ENCODE results near the gene RAB10. TPM values are rescaled to one million over a fixed set of nuclear protein-coding genes. Genes with fewer than 3 reads are reported as not detected.
"Not testable (repeated sequence)": the region's sequence is repeated elsewhere in the genome, so short reads cannot be mapped to it uniquely, and the experiment has no call there.

The RAB10 gene
- total RNA-seq, 1 donor from 2014 or later, result 79.3 TPM

DNA sequence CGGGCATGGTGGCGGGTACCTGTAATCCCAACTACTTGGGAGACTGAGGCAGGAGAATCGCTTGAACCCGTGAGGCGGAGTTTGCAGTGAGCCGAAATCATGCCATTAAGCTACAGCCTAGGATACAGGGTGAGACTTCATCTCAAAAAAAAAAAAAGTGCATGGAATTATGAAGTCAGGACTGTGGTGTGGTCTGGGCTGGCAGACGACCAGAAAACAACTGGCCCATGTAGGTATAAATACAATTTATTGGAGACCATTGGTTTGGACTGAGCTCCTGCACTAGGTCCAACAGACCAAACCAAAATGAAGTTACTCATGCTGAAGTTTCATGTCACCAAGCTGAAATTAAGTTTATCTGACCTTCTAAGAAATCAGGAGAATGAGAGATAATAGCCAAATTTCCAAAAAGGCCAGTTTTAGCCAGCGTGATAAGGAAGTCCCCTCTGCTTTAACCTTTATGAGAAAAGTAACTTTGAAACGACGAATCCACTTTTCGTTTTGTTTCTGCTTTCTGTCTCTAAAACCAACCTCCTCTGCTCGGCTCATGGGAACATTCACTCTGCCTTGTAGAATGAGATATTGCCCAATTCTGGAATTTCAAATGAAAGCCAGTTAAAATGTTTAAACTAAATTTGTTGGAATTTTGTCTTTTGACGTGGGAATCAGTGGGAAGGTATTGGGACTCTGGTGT lies 17.7 kb upstream of the RAB10 start:
- POLR2A ChIA-PET, result no interaction called here
- TF ChIP-seq, protein P1, sequence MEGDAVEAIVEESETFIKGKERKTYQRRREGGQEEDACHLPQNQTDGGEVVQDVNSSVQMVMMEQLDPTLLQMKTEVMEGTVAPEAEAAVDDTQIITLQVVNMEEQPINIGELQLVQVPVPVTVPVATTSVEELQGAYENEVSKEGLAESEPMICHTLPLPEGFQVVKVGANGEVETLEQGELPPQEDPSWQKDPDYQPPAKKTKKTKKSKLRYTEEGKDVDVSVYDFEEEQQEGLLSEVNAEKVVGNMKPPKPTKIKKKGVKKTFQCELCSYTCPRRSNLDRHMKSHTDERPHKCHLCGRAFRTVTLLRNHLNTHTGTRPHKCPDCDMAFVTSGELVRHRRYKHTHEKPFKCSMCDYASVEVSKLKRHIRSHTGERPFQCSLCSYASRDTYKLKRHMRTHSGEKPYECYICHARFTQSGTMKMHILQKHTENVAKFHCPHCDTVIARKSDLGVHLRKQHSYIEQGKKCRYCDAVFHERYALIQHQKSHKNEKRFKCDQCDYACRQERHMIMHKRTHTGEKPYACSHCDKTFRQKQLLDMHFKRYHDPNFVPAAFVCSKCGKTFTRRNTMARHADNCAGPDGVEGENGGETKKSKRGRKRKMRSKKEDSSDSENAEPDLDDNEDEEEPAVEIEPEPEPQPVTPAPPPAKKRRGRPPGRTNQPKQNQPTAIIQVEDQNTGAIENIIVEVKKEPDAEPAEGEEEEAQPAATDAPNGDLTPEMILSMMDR (IDR thresholded peaks at IDR 0.05), result no peak
- no peaks in the 10 kb centered on the region for H3K9me3 Mint-ChIP-seq
- no peaks in the 10 kb centered on the region for H3K36me3 Mint-ChIP-seq (ENCODE audit: low read depth)
- H3K4me1 Mint-ChIP-seq, result no peaks in the 10 kb centered on the region
- H3K27me3 Mint-ChIP-seq, result no peaks in the 10 kb centered on the region
- H3K27ac Mint-ChIP-seq, result no peak overlapping the region
- intact Hi-C loops (cut with micrococcal nuclease), result no loop called here
- CTCF ChIA-PET, result no interaction called here
- no peak overlapping the region for H3K4me3 Mint-ChIP-seq
- DNase-seq, result no peak
- ATAC-seq (ENCODE audit: low read depth), result no peak

DNA sequence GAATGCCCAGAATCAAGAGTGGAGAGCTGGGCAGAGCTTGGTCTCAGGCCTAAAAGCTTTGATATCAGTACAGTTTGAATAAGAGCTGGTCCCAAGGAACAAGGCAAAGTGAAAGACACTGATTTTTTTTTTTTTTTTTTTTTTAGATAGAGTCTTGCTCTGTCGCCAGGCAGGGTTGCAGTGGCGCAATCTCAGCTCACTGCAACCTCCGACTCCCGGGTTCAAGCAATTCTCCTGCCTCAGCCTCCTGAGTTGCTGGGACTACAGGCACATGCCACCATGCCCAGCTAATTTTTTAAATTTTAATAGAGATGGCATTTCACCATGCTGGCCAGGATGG lies 17.2 kb upstream of the RAB10 start:
- DNase-seq; POLR2A ChIA-PET; H3K9me3 Mint-ChIP-seq; ATAC-seq (ENCODE audit: low read depth); H3K36me3 Mint-ChIP-seq (ENCODE audit: low read depth); intact Hi-C loops (cut with micrococcal nuclease); H3K4me1 Mint-ChIP-seq; H3K4me3 Mint-ChIP-seq; H3K27me3 Mint-ChIP-seq; H3K27ac Mint-ChIP-seq; CTCF ChIA-PET: not testable (repeated sequence)

DNA sequence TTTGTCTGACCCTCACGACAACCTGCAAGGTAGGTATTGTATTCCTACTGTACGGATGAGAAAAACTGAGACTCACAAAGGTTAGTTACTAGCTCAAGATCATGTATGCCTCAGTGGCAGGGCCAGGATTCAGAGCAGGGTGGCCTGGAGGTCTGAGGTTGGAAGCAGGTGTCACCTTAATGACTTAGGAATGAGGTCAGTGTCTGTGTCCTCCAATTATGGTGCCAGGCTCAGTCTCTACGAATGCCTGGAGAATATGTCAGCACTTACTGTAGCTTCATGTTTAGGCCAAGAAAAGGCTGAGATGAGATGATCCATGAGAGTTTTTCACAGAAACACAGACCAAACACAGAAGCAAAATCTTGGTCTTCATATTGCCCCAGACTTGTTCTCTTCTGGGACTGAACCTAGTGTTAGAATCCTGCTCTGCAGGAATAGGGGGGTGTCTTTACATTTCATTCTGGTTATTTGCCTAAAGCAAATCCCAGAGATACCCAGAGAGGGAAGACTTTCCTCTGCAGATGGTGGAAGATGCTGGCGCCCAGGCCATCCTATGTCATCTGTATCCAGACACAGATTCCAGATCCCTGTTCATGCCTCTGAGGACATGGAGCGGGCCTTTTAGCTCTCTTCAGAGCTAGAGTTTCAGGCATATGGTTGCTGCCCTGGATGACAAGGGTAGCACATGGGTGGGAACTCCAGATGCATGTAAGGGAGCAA lies 16.3 kb upstream of the RAB10 start:
- CTCF ChIA-PET, result interaction anchor here (1.0 kb wide), 1 partner anchor 12 kb away, joined by 3 read pairs; no protein-coding TSS in a partner anchor
- no peak overlapping the region for H3K27ac Mint-ChIP-seq
- H3K4me3 Mint-ChIP-seq, result no peak overlapping the region
- no peak for DNase-seq
- TF ChIP-seq, protein P1 (IDR thresholded peaks at IDR 0.05), result no peak
- H3K4me1 Mint-ChIP-seq, result no peaks in the 10 kb centered on the region
- POLR2A ChIA-PET, result interaction anchor here (0.6 kb wide), 1 partner anchor 99 kb away, joined by 8 read pairs; no protein-coding TSS in a partner anchor
- intact Hi-C loops (cut with micrococcal nuclease), result no loop called here
- no peaks in the 10 kb centered on the region for H3K36me3 Mint-ChIP-seq (ENCODE audit: low read depth)
- no peak for ATAC-seq (ENCODE audit: low read depth)
- H3K9me3 Mint-ChIP-seq, result no peaks in the 10 kb centered on the region
- H3K27me3 Mint-ChIP-seq, result no peaks in the 10 kb centered on the region

DNA sequence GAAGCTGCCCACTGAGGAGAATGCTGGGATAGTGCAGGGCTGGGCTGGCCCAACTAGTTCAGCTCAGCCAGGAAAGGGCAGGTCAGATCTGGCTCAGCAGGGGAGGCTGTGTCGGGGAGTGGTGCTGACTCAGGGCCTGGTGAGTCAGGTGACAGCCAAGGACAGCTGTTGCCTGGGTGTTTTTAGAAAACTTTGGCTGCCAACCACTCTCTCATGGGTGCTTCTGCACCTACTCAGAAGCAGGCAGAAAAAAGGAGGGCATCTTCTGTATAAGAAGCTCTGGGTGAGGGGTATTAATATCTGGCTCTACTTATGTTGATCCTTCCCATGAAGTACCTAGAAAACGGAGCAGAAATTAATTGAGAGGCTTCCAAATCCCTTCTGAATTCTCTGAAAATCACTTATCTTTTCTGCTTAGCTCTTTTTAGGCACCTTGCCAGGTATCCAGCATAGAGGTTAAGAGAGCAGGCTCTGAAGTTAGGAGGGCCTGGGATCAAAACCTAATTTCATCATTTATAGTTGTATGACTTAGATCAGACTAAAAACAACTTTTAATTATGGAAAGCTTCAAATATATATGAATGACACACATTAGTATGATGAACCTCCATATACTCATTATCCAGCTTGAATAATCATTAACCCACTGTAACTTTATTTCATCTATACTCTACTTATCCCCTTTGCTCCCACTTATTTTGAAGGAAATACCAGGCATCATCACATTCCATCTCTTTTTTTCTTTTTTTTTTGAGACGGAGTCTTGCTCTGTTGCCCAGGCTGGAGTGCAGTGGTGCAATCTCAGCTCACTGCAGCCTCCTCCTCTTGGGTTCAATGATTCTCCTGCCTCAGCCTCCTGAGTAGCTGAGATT lies 15.5 kb upstream of the RAB10 start:
- ATAC-seq (ENCODE audit: low read depth), result peak; percentile 34
- intact Hi-C loops (cut with micrococcal nuclease), result no loop called here
- CTCF ChIA-PET, result interaction anchor here (1.0 kb wide), 1 partner anchor 11 kb away, joined by 3 read pairs; no protein-coding TSS in a partner anchor

DNA sequence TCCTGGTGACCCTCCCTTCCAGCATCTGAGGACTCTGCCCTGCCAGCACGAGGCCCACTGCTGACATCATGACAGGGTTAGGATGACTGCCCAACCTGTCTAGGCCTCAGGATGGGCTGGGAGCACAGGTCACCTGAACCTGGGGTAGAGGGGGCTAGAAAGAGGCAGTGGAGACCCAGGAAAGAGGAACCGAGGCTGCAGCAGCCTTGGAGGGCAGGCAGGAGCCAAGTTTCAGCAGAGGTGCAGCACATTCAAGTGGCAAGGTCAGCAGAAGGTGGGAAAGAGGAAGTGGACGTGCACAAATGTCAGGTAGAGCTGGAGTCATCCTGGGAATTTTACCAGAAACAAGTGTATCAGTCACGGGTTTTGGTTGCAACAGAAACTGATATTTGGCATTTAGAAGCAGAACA lies 13.6 kb upstream of the RAB10 start:
- H3K4me3 Mint-ChIP-seq, result no peak overlapping the region
- H3K9me3 Mint-ChIP-seq, result no peaks in the 10 kb centered on the region
- ChIA-PET POLR2A (interaction anchor here (0.6 kb wide), 1 partner anchor 1690 kb away, joined by 3 read pairs; no protein-coding TSS in a partner anchor), CTCF (no interaction called here)
- H3K27ac Mint-ChIP-seq, result no peak overlapping the region
- DNase-seq, result no peak
- no peak for ATAC-seq (ENCODE audit: low read depth)
- no peaks in the 10 kb centered on the region for H3K4me1 Mint-ChIP-seq
- TF ChIP-seq, protein P1 (IDR thresholded peaks at IDR 0.05), result no peak
- intact Hi-C loops (cut with micrococcal nuclease), result no loop called here
- no peaks in the 10 kb centered on the region for H3K36me3 Mint-ChIP-seq (ENCODE audit: low read depth)
- H3K27me3 Mint-ChIP-seq, result no peaks in the 10 kb centered on the region

More for the DNA sequence above, 15.5 kb upstream of the RAB10 start:
- Mint-ChIP-seq H3K27me3 (no peaks in the 10 kb centered on the region), H3K9me3 (no peaks in the 10 kb centered on the region), H3K4me1 (no peaks in the 10 kb centered on the region), H3K4me3 (no peak overlapping the region), H3K27ac (no peak overlapping the region), H3K36me3 (ENCODE audit: low read depth) (no peaks in the 10 kb centered on the region)
- DNase-seq, result no peak
- POLR2A ChIA-PET, result no interaction called here
- TF ChIP-seq, protein P1 (IDR thresholded peaks at IDR 0.05), result no peak

Measured in activated B cell treated with CpG ODN at 0.5 μM for 24 hours (primary cell).